ENCODE results near the gene EMD.

GRCh38 chrX:154417157-154417556 lies 38.1 kb downstream of the EMD start:
- TF ChIP-seq CTCF (IDR thresholded peaks at IDR 0.05) (no peak), POLR2AphosphoS5 (IDR thresholded peaks at IDR 0.05) (no peak), POLR2A (IDR thresholded peaks at IDR 0.05) (no peak)
